ENCODE measurements around the gene TGM1.

GRCh38 chr14:24260026-24260779, 2.8 kb downstream of the TGM1 start:
- TF ChIP-seq CTCF (IDR thresholded peaks at IDR 0.05) = no peak
- no peak for TF ChIP-seq EZH2 (IDR thresholded peaks at IDR 0.05)
- no peak for TF ChIP-seq EZH2phosphoT487 (IDR thresholded peaks at IDR 0.05)

Data from neural progenitor cell (in vitro differentiated cells).